Activated naive CD4-positive, alpha-beta T cell treated with anti-CD3 and anti-CD28 coated beads for 36 hours (primary cell): Measurements from ENCODE around the gene ACBD6. TPM values are rescaled to one million over a fixed set of nuclear protein-coding genes. Genes with fewer than 3 reads are reported as not detected.

Experiments
- CTCF ChIA-PET: fragments of 350-600 bp; sonication (Branson Sonifier 250); formaldehyde crosslinking; loops from one replicate; lab custom pipeline; 2021; ENCODE audit warnings: antibody characterized with exemption; lab: Charles Lee
- DNase-seq: peaks from one replicate; pipeline ENCODE4 v3.0.0-alpha.2; 2020
- H3K27ac Mint-ChIP-seq: one replicate; pipeline ENCODE4 v1.8.0; 2021; ENCODE audit warnings: mild to moderate bottlenecking, mixed read lengths
- H3K27me3 Mint-ChIP-seq: one replicate; pipeline ENCODE4 v1.8.0; 2021; ENCODE audit warnings: low read depth, mixed read lengths
- H3K36me3 Mint-ChIP-seq: one replicate; pipeline ENCODE4 v1.8.0; 2021; ENCODE audit warnings: low read depth, mixed read lengths
- H3K4me1 Mint-ChIP-seq: one replicate; pipeline ENCODE4 v1.8.0; 2021; ENCODE audit warnings: low read depth, mixed read lengths
- H3K4me3 Mint-ChIP-seq: one replicate; pipeline ENCODE4 v1.8.0; 2021; ENCODE audit warnings: mild to moderate bottlenecking, moderate library complexity, mixed read lengths
- H3K9me3 Mint-ChIP-seq: one replicate; pipeline ENCODE4 v1.8.0; 2021; ENCODE audit warnings: mixed read lengths
- intact Hi-C: fragments of 100-400 bp; cut with micrococcal nuclease; formaldehyde crosslinking; loops from one replicate; pipeline ENCODE4 v1.15.1; 2023
- total RNA-seq, 2 experiments: library from RNA; stranded (reverse); gene quantifications; one replicate each; pipeline ENCODE4 v1.2.3, GENCODE V29; 2021

ACBD6 gene
- total RNA-seq, 2 experiments from 2014 or later: 31.1 to 32.9 TPM

GRCh38 chr1:180299479-180300221 lies 202.7 kb downstream of the ACBD6 start:
- Mint-ChIP-seq H3K27ac (no peak overlapping the region), H3K36me3 (peaks cover 11% of the 10 kb centered on the region), H3K27me3 (no peaks in the 10 kb centered on the region), H3K9me3 (no peaks in the 10 kb centered on the region), H3K4me1 (peaks cover 19% of the 10 kb centered on the region), H3K4me3 (no peak overlapping the region)
- DNase-seq: no peak
- CTCF ChIA-PET: interaction anchor here (0.6 kb wide), 1 partner anchor 16 kb away, joined by 3 read pairs; no protein-coding TSS in a partner anchor
- intact Hi-C loops: loop anchor here (10.0 kb wide), 1 partner anchor 115 kb away; no protein-coding TSS in a partner anchor

DNA sequence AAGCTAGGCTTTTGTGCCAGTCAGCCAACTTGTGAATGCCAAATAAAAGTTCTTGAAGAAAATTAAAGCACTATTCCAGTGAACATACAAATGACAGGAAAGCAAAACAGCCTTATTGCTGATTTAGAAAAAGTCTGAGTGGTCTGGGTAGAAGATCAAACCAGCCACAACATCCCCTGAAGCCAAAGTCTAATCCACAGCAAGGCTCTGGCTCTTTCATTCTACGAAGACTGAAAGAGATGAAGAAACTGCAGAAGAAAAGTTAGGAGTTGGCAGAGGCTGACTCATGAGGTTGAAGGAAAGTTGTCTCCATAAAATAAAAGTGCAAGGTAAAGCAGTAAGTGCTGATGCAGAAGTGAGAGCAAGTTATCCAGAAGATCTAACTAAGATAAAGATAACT lies 206.4 kb downstream of the ACBD6 start:
- H3K4me1 Mint-ChIP-seq: peaks cover 24% of the 10 kb centered on the region
- intact Hi-C loops: loop anchor here (10.0 kb wide), 1 partner anchor 119 kb away; no protein-coding TSS in a partner anchor

DNA sequence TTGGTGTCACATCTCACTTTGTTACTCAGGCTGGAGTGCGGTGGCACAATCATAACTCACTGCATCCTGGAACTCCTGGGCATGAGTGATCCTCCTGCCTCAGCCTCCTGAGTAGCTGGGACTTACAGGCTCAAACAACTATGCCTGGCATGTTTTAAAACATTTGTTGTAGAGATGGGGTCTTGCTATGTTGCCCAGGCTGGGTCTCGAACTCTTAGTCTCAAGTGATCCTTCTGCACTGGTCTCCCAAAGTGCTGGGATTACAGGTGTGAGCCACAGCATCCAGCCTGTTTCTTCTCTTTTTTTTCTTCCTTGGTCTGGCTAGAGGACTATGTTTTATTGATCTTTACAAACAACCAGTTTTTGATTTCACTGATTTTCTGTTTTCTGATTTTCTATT lies 207.7 kb downstream of the ACBD6 start:
- CTCF ChIA-PET: no interaction called here
- H3K4me1 Mint-ChIP-seq: peaks cover 31% of the 10 kb centered on the region
- intact Hi-C loops: loop anchor here (10.0 kb wide), 1 partner anchor 120 kb away; no protein-coding TSS in a partner anchor

More for the DNA sequence above, 206.4 kb downstream of the ACBD6 start:
- Mint-ChIP-seq H3K36me3 (peaks cover 16% of the 10 kb centered on the region), H3K9me3 (no peaks in the 10 kb centered on the region), H3K27ac (no peak overlapping the region), H3K4me3 (no peak overlapping the region), H3K27me3 (no peaks in the 10 kb centered on the region)
- CTCF ChIA-PET: no interaction called here
- DNase-seq: no peak

DNA sequence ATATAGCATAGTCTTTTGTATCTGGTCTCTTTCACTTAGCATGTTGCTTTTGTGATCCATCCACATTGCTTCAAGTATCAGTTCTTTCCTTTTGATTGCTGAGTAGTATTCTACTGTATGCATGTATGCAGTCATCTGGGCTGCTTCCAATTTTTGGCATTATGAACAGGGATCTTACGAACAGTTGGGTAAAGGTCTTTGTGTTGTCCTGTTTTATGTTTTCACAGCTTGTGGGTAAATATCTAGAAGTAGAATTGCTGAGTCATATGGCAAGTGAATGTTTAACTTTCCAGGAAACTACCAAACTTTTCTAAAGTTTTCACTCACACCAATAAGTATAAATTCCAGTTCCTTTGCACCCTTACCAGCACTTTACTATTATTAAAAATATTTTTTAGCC lies 211.4 kb downstream of the ACBD6 start:
- Mint-ChIP-seq H3K27ac (no peak overlapping the region), H3K4me1 (peaks cover 25% of the 10 kb centered on the region), H3K36me3 (peaks cover 15% of the 10 kb centered on the region), H3K27me3 (no peaks in the 10 kb centered on the region), H3K4me3 (no peak overlapping the region), H3K9me3 (no peaks in the 10 kb centered on the region)
- intact Hi-C loops: loop anchor here (10.0 kb wide), 1 partner anchor 124 kb away; no protein-coding TSS in a partner anchor
- DNase-seq: no peak
- CTCF ChIA-PET: no interaction called here

More for the DNA sequence above, 207.7 kb downstream of the ACBD6 start:
- DNase-seq: no peak
- no peak overlapping the region for H3K27ac Mint-ChIP-seq
- no peak overlapping the region for H3K4me3 Mint-ChIP-seq
- no peaks in the 10 kb centered on the region for H3K27me3 Mint-ChIP-seq
- no peaks in the 10 kb centered on the region for H3K9me3 Mint-ChIP-seq
- H3K36me3 Mint-ChIP-seq: peaks cover 16% of the 10 kb centered on the region

DNA sequence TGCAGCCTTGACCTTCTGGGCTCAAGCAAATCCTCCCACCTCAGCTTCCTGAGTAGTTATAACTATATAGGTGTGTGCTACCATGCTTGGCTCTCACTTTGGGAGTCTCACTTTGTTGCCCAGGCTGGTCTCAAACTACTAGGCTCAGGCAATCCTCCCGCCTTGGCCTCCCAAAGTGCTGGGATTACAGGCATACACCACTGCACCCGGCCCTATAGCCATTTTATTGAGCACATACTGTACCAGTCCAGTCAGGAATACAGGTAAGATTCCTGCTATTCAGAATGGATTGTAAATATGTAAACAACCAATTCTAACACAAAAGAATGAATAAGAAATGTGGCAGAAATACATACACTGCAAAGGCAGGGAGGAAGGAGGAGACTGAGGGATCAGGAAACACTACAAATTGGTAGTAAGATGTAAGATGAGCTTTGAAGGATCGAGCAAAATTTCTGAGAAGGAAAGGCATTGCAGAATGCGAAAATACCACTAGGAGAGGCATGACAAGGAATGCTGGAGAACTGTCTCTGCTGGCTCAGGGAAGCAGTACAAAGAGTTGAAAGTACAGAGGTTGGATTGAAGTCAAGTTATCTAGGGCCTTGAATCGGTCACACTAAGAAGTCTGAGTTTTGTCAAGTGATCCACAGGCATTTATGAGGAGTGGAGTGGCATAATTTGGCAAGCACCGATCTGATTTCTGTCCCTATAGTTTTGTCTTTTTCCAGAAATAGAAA lies 211.9 kb downstream of the ACBD6 start:
- CTCF ChIA-PET: no interaction called here

GRCh38 chr1:180288940-180289339 lies 213.4 kb downstream of the ACBD6 start:
- no peaks in the 10 kb centered on the region for H3K27me3 Mint-ChIP-seq
- H3K27ac Mint-ChIP-seq: no peak overlapping the region
- intact Hi-C loops: no loop called here
- H3K9me3 Mint-ChIP-seq: no peaks in the 10 kb centered on the region
- no peak overlapping the region for H3K4me3 Mint-ChIP-seq
- peaks cover 13% of the 10 kb centered on the region for H3K36me3 Mint-ChIP-seq
- DNase-seq: no peak
- H3K4me1 Mint-ChIP-seq: peaks cover 21% of the 10 kb centered on the region
- CTCF ChIA-PET: no interaction called here

More for the DNA sequence above, 211.9 kb downstream of the ACBD6 start:
- no peak overlapping the region for H3K27ac Mint-ChIP-seq
- peaks cover 21% of the 10 kb centered on the region for H3K4me1 Mint-ChIP-seq
- intact Hi-C loops: loop anchor here (10.0 kb wide), 1 partner anchor 124 kb away; no protein-coding TSS in a partner anchor
- no peaks in the 10 kb centered on the region for H3K27me3 Mint-ChIP-seq
- no peak for DNase-seq
- no peaks in the 10 kb centered on the region for H3K9me3 Mint-ChIP-seq
- peaks cover 12% of the 10 kb centered on the region for H3K36me3 Mint-ChIP-seq
- no peak overlapping the region for H3K4me3 Mint-ChIP-seq

- Mint-ChIP-seq H3K4me1 (peaks cover 21% of the 10 kb centered on the region), H3K36me3 (peaks cover 12% of the 10 kb centered on the region), H3K27me3 (no peaks in the 10 kb centered on the region), H3K9me3 (no peaks in the 10 kb centered on the region), H3K4me3 (no peak overlapping the region), H3K27ac (no peak overlapping the region)
- intact Hi-C loops: no loop called here
- no peak for DNase-seq
- CTCF ChIA-PET: no interaction called here
Observed at GRCh38 chr1:180287988-180288705, 214.2 kb downstream of the ACBD6 start.

- peaks cover 15% of the 10 kb centered on the region for H3K36me3 Mint-ChIP-seq
- intact Hi-C loops: no loop called here
- H3K9me3 Mint-ChIP-seq: no peaks in the 10 kb centered on the region
- peaks cover 17% of the 10 kb centered on the region for H3K4me1 Mint-ChIP-seq
- no peak for DNase-seq
- CTCF ChIA-PET: interaction anchor here (0.9 to 1.8 kb wide), 2 partner anchors 33 to 118 kb away, joined by 3 to 6 read pairs; no protein-coding TSS in a partner anchor
- no peaks in the 10 kb centered on the region for H3K27me3 Mint-ChIP-seq
- no peak overlapping the region for H3K4me3 Mint-ChIP-seq
- H3K27ac Mint-ChIP-seq: no peak overlapping the region
Observed at GRCh38 chr1:180286417-180286816, 216.0 kb downstream of the ACBD6 start.

DNA sequence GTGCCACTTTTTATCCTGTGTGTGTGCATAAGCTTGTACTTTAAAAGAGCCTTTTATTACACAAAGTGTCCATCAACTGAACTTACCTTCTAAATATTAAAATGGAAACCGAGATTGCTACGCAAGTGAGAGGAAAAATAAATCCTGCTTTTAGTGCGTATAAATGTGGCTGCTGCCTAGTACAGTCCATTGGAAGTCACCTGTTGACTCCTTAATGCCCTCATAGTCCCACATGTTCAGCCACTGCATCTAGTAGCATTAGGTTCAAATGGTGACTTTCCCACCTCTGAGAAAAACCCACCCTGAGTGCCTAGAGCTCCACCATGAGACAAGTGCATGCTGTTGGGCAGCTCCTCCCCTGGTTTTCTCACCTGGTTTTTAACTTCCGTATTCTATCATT lies 219.3 kb downstream of the ACBD6 start:
- Mint-ChIP-seq H3K4me3 (no peak overlapping the region), H3K36me3 (peaks cover 25% of the 10 kb centered on the region), H3K4me1 (no peaks in the 10 kb centered on the region), H3K27me3 (no peaks in the 10 kb centered on the region), H3K9me3 (no peaks in the 10 kb centered on the region), H3K27ac (no peak overlapping the region)
- CTCF ChIA-PET: no interaction called here
- intact Hi-C loops: no loop called here
- DNase-seq: no peak

GRCh38 chr1:180282401-180283044 lies 219.9 kb downstream of the ACBD6 start:
- no peak for DNase-seq
- no peak overlapping the region for H3K27ac Mint-ChIP-seq
- intact Hi-C loops: no loop called here
- no peaks in the 10 kb centered on the region for H3K27me3 Mint-ChIP-seq
- no peaks in the 10 kb centered on the region for H3K4me1 Mint-ChIP-seq
- CTCF ChIA-PET: no interaction called here
- peaks cover 23% of the 10 kb centered on the region for H3K36me3 Mint-ChIP-seq
- H3K9me3 Mint-ChIP-seq: no peaks in the 10 kb centered on the region
- no peak overlapping the region for H3K4me3 Mint-ChIP-seq

DNA sequence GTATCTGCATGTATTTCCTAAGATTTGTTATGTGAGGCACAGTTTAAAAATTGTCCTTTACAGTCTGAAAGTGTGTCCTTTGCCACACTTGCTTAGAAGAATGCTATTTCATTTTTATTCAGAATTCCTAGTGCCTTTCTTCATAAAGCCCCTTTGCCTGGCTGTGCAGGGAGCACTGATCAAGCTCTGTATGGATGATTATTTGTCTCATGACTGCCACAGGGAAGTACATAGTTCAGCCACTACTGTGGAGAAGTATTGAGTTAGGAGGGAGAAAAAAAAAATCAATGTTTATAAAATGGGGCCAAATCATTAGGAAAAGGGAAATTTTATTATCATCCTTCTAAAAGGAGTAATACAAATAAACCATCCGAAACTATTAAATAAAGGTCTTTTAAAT lies 220.9 kb downstream of the ACBD6 start:
- no peak overlapping the region for H3K27ac Mint-ChIP-seq

DNA sequence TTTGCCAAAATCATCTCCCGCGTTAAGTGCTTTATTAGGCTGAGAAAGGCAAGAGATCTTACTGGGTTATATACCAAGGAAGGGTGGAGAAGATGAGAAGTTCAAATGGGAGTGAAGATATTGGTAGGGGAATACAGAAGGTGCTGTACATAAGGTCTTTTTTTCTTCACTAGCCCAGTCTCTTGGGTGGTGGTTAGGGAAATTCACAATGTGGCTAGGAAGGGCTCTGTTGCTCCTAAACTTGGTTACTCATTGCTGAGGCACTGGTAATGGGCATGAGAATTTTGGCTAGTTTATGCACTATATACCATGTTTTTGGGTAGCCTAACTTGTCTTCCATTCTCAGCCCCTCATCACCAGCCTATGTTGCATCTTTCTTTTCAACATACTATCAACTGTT lies 221.8 kb downstream of the ACBD6 start:
- CTCF ChIA-PET: no interaction called here
- Mint-ChIP-seq H3K27ac (no peak overlapping the region), H3K4me3 (no peak overlapping the region), H3K9me3 (no peaks in the 10 kb centered on the region), H3K4me1 (no peaks in the 10 kb centered on the region), H3K27me3 (no peaks in the 10 kb centered on the region), H3K36me3 (peaks cover 23% of the 10 kb centered on the region)
- no peak for DNase-seq
- intact Hi-C loops: no loop called here

More for the DNA sequence above, 220.9 kb downstream of the ACBD6 start:
- Mint-ChIP-seq H3K36me3 (peaks cover 23% of the 10 kb centered on the region), H3K4me1 (no peaks in the 10 kb centered on the region), H3K27me3 (no peaks in the 10 kb centered on the region), H3K9me3 (no peaks in the 10 kb centered on the region), H3K4me3 (no peak overlapping the region)
- CTCF ChIA-PET: no interaction called here
- DNase-seq: no peak
- intact Hi-C loops: no loop called here
